Fibroblast of upper back skin (primary cell): ENCODE data around the gene PEX11G.

Experiments
- DNase-seq: peaks from one replicate; pipeline ENCODE4 v3.0.0-alpha.2; 2013

PEX11G gene

GRCh38 chr19:7488736-7489353 lies at the start of gene PEX11G:
Gene PEX11G (minus strand): TSS chr19:7489035. CDS start chr19:7489010, 25 bp downstream.
- peak; percentile 86 for DNase-seq

GRCh38 chr19:7535998-7536695 lies 47.3 kb upstream of the PEX11G start:
- DNase-seq = no peak

- peak; percentile 91 for DNase-seq
Observed at GRCh38 chr19:7535047-7535997, 46.5 kb upstream of the PEX11G start, which contains the start of gene PNPLA6. Gene PNPLA6 (plus strand): TSS chr19:7535717. CDS start chr19:7535789, 72 bp downstream.

GRCh38 chr19:7534531-7535046 lies 45.8 kb upstream of the PEX11G start:
- peak; percentile 84 for DNase-seq

GRCh38 chr19:7533925-7534480 lies 45.2 kb upstream of the PEX11G start:
- peak; percentile 85 for DNase-seq

GRCh38 chr19:7533281-7533885 lies 44.5 kb upstream of the PEX11G start:
- peak; percentile 64 for DNase-seq

- no peak for DNase-seq
Observed at GRCh38 chr19:7529610-7530490, 41.0 kb upstream of the PEX11G start.

- no peak for DNase-seq
Observed at GRCh38 chr19:7529246-7529600, 40.4 kb upstream of the PEX11G start.

GRCh38 chr19:7528522-7529245 lies 39.8 kb upstream of the PEX11G start:
- DNase-seq = no peak

- no peak for DNase-seq
Observed at GRCh38 chr19:7528192-7528519, 39.3 kb upstream of the PEX11G start.

GRCh38 chr19:7527516-7528191 lies 38.8 kb upstream of the PEX11G start:
- no peak for DNase-seq

- DNase-seq = no peak
Observed at GRCh38 chr19:7526059-7526929, 37.5 kb upstream of the PEX11G start.

- no peak for DNase-seq
Observed at GRCh38 chr19:7524992-7525739, 36.3 kb upstream of the PEX11G start.

GRCh38 chr19:7524523-7524922 lies 35.7 kb upstream of the PEX11G start:
- no peak for DNase-seq

- no peak for DNase-seq
Observed at GRCh38 chr19:7522923-7523667, 34.3 kb upstream of the PEX11G start.

GRCh38 chr19:7522072-7522922 lies 33.5 kb upstream of the PEX11G start, which contains the start of gene MCOLN1:
Gene MCOLN1 (plus strand): TSS chr19:7522624. CDS start chr19:7522751, 127 bp downstream.
- peak; percentile 97 for DNase-seq
